IMR-90 (cell line): ENCODE measurements around the gene DYRK1B.

Experiments used
- BHLHE40 ChIP-seq: fragments of 150-350 bp; IDR thresholded peaks from 2 replicates; pipeline ENCODE4 v1.6.1; 2016; ENCODE audit warnings: mild to moderate bottlenecking, low read depth, low read length
- CEBPB ChIP-seq: IDR thresholded peaks from 2 replicates; pipeline ENCODE4 v1.6.1; 2012; ENCODE audit warnings: low read depth, low read length, improper control_type of control experiment
- CHD1 ChIP-seq: IDR thresholded peaks from 2 replicates; pipeline ENCODE4 v1.6.1; 2012; ENCODE audit warnings: low read depth, low read length, improper control_type of control experiment
- MAFK ChIP-seq: IDR thresholded peaks from 2 replicates; pipeline ENCODE4 v1.6.1; 2012; ENCODE audit warnings: low read depth, low read length, improper control_type of control experiment
- MXI1 ChIP-seq: IDR thresholded peaks from 2 replicates; pipeline ENCODE4 v1.6.1; 2012; ENCODE audit warnings: low read depth, mild to moderate bottlenecking, low read length, moderate library complexity, borderline replicate concordance
- POLR2A ChIP-seq: IDR thresholded peaks from 2 replicates; pipeline ENCODE4 v1.6.1; 2012; ENCODE audit warnings: mild to moderate bottlenecking, low read depth, low read length
- RAD21 ChIP-seq: IDR thresholded peaks from 2 replicates; pipeline ENCODE4 v1.6.1; 2012; ENCODE audit warnings: low read length, improper control_type of control experiment
- RCOR1 ChIP-seq: IDR thresholded peaks from 2 replicates; pipeline ENCODE4 v1.6.1; 2012; ENCODE audit warnings: mild to moderate bottlenecking, low read length, improper control_type of control experiment; ENCODE audit not compliant: insufficient replicate concordance
- SMC3 ChIP-seq: fragments of 150-350 bp; IDR thresholded peaks from 2 replicates; pipeline ENCODE4 v1.6.1; 2016; ENCODE audit warnings: low read depth, mild to moderate bottlenecking, antibody characterized with exemption, low read length, moderate library complexity
- TF ChIP-seq, protein P1 (sequence below): conservative IDR thresholded peaks from 2 replicates; pipeline ENCODE4 v1.5.1; 2012; ENCODE audit warnings: mild to moderate bottlenecking, low read depth, low read length, improper control_type of control experiment
- TF ChIP-seq, protein P2 (sequence below): fragments of 150-350 bp; IDR thresholded peaks from 2 replicates; pipeline ENCODE4 v1.6.1; 2016; ENCODE audit warnings: low read depth, mild to moderate bottlenecking, low read length, moderate library complexity, borderline replicate concordance

DNA sequence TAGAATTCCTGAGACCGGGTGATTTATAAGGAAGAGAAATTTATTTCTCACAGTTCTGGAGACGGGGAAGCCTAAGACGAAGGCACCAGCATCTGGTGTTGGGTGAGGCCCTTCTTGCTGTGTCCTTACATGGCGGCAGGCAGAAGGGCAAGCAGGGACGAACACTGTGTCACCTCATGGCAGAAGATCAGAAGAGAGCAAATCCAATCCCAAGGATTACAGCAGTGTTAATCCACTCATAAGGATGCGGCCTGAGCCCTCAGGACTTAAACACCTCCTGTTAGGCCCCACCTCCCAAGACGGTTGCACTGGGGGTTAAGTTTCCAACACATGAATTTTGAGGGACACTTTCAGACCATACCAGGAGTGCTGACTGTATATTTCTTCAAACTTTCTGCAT lies 18.9 kb upstream of the DYRK1B start:
- TF ChIP-seq, protein P1, sequence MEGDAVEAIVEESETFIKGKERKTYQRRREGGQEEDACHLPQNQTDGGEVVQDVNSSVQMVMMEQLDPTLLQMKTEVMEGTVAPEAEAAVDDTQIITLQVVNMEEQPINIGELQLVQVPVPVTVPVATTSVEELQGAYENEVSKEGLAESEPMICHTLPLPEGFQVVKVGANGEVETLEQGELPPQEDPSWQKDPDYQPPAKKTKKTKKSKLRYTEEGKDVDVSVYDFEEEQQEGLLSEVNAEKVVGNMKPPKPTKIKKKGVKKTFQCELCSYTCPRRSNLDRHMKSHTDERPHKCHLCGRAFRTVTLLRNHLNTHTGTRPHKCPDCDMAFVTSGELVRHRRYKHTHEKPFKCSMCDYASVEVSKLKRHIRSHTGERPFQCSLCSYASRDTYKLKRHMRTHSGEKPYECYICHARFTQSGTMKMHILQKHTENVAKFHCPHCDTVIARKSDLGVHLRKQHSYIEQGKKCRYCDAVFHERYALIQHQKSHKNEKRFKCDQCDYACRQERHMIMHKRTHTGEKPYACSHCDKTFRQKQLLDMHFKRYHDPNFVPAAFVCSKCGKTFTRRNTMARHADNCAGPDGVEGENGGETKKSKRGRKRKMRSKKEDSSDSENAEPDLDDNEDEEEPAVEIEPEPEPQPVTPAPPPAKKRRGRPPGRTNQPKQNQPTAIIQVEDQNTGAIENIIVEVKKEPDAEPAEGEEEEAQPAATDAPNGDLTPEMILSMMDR = no peak
- TF ChIP-seq SMC3 (no peak), MAFK (no peak), MXI1 (no peak), POLR2A (no peak), RAD21 (no peak), CEBPB (no peak), BHLHE40 (no peak), CHD1 (no peak), RCOR1 (no peak)
- TF ChIP-seq, protein P2, sequence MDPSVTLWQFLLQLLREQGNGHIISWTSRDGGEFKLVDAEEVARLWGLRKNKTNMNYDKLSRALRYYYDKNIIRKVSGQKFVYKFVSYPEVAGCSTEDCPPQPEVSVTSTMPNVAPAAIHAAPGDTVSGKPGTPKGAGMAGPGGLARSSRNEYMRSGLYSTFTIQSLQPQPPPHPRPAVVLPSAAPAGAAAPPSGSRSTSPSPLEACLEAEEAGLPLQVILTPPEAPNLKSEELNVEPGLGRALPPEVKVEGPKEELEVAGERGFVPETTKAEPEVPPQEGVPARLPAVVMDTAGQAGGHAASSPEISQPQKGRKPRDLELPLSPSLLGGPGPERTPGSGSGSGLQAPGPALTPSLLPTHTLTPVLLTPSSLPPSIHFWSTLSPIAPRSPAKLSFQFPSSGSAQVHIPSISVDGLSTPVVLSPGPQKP = no peak
